GM20000 (cell line): Measurements from ENCODE around the gene NEUROD6.

Experiments
- DNase-seq: peaks from one replicate; pipeline ENCODE4 v3.0.0; 2012; ENCODE audit warnings: low spot score
- TF ChIP-seq, protein P1 (sequence below): IDR thresholded peaks from 2 replicates; pipeline ENCODE4 v1.5.1; 2012; ENCODE audit warnings: mild to moderate bottlenecking, control low read depth; ENCODE audit errors: extremely low read depth, missing control alignments

Gene NEUROD6

DNA sequence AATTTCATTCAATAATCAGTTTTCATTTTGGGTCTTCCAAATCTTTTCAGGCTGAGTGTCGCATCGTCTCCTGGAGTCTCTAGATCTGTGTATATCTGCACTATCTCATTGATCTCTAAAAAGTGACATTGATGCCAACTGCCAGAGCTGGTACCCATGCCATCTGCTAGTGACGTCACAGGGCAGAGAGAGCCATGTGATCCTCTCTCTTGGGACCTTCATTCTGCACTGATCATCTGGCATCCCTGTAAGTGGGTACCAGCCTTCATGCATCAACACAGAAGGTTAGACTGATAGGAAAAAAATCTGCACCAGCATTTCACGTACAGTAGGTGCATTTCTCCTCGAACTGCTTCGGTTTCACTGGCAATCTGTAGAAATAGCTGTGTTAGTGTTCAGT is at the start of gene NEUROD6:
NEUROD6 (minus strand) TSS at position 124 of the 400 bp plus-strand sequence. CDS start 1,458 bp downstream, outside the sequence.
- TF ChIP-seq, protein P1, sequence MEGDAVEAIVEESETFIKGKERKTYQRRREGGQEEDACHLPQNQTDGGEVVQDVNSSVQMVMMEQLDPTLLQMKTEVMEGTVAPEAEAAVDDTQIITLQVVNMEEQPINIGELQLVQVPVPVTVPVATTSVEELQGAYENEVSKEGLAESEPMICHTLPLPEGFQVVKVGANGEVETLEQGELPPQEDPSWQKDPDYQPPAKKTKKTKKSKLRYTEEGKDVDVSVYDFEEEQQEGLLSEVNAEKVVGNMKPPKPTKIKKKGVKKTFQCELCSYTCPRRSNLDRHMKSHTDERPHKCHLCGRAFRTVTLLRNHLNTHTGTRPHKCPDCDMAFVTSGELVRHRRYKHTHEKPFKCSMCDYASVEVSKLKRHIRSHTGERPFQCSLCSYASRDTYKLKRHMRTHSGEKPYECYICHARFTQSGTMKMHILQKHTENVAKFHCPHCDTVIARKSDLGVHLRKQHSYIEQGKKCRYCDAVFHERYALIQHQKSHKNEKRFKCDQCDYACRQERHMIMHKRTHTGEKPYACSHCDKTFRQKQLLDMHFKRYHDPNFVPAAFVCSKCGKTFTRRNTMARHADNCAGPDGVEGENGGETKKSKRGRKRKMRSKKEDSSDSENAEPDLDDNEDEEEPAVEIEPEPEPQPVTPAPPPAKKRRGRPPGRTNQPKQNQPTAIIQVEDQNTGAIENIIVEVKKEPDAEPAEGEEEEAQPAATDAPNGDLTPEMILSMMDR: no peak
- no peak for DNase-seq

DNA sequence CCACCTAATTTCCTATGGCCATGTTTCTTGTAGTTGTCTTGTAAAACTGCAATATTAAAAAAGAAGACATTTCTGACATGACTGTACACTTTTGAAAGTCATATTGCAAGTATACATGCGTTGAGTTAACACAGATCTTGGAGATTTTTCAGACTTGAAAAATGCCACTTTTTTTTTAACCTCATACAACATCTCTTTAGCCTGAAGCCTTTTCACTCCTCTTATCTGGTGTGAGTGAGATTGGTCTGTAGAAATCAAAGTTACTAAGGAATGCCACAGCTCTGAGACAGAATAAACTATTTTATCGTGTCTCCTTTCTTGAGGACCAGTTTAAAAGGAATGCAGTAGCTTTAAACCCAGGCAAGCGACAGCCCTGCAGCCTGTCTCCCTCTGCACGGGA is 43.9 kb upstream of the NEUROD6 start:
- TF ChIP-seq, protein P1: no peak

DNA sequence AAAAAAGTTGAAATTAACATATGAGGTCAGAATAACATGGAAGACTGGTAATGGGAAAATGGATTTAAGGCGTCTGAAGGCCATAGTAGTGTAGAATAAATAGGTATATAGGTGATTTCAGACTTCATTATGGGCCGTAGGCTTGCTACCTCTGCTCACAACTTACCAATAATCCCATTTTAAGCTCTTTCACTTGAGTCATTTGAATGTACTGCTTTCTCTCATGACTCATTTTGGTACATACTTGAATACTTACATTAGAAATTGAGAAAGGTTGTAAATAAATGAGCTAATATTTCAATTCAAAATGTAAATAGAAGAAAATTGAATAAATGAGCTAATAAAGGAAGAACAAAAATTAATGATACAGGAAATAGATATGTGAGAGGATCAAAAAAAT is 42.2 kb upstream of the NEUROD6 start:
- TF ChIP-seq, protein P1: no peak
- DNase-seq: no peak

More for the DNA sequence above, 43.9 kb upstream of the NEUROD6 start:
- DNase-seq: no peak

DNA sequence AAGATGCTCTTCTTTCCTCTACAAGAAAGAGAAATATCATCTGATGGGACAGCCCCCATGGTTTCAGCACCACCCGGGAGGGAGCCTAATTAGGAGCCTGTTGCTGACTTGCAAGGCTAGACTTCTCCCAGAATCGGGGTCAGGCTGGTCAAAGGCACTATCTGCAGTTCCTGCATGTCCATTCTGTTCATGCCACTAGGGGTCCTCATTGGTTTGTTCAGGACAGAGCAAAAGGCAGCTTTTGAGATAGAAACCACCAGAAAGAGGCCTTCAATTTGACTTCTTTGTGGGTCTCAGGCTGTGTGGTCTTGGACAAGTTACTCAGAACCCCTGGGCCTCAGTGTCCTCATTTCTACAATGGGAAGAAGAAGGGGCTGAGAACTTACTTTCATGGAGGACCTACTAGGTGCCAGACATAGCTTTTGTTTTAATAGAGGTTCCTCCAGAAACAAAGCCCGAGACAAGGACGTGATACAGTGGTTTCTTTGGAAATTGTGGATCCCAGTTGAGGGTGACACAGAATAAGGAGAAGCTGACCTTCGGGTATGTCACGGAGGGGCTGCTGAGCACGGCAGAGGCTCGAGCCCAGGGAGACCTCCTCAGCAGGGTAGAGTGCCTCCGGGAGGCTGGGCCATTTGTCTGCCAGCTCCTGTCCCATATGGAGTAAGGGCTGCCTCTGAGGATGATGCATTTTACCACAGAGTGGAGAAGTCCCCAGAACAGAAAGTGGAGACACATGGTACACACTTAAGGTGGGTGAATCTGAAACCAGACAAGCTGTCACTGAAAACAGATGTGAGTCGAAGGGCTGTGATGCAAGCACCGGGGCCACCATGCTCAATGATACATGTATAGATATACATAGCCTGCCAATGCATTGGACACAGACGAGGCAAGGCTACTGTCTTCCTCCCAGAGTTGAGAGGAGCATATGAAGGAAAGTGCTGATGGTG is 33.1 kb upstream of the NEUROD6 start:
- peak; percentile 66 for DNase-seq

DNA sequence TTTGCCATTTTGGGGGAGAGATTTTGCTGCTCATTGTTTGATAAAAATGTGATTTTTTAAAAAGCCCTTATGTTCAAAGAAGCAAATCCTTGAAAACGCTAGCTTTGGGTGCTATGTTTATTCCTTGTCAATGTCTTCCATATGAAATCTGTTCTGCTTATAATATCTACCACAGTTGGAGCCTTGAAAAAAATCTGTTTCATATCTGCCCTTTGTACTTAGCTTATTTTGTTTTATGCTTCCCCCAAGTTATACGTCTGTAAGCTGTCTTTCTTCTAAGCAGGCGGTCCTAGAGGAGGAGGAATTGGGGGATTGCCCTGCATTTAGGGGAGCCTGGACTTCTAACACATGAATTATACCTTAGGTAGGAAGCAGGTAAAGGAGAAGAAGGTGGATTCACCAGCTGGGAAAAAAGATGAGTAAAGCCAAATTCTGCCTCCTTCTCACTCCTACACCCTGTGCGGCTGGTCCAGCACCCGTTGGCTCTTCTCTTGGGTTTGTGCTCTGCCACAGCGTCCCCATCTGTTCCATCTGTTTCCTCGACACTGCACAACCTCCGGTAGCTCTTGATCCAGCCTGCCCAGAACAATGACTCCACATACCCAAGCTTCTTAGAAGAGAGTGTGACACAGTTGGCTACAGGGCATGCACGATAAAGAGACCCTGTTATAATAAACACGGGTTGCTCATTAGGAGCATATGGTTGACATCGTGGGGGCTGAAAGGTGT is 31.9 kb upstream of the NEUROD6 start:
- TF ChIP-seq, protein P1: no peak
- no peak for DNase-seq

More for the DNA sequence above, 33.1 kb upstream of the NEUROD6 start:
- TF ChIP-seq, protein P1: peak; percentile 45

DNA sequence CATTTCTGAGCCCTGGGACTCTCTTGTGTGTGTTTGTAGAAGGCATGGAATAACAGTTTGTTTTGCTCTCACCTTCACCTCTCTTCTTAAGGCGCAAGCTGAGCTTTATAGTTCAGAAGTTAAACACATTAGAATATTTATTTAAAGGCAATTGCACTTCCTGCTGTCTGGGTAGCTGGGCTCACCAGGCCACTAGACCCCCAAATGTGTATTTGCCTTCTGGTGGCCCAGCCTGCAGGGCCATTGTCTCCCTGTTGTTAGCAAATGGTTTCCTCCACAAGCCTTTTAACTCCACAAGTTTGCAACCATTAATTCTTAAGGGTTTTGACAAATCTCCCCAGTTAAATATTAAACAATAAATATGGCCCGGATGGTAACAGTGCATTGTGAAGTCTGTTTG is 31.1 kb upstream of the NEUROD6 start:
- TF ChIP-seq, protein P1: no peak
- DNase-seq: no peak

DNA sequence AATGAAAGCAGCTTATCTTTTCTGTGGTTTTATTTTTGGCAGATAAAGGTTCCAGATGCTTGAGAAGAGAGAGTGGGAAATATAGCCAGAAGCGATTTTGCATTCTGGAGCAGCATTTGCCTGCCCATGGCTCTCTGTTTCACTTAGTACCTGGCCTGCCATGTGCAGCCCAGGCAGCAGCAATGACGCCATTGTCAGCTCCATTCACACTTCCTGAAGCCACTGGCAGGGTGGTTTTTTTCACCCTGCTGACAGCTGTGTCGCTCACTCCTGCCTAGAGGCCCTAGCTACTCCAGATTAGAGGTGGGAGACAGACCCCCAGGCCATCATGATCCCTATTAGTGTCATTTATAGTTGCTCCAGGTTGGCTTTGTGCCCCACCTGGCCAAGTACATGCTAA is 30.1 kb upstream of the NEUROD6 start:
- DNase-seq: no peak
- TF ChIP-seq, protein P1: no peak
